ENCODE measurements around the gene CSTF1.
"Not testable (repeated sequence)": the region's sequence is repeated elsewhere in the genome, so short reads cannot be mapped to it uniquely, and the experiment has no call there.

Gene CSTF1

DNA sequence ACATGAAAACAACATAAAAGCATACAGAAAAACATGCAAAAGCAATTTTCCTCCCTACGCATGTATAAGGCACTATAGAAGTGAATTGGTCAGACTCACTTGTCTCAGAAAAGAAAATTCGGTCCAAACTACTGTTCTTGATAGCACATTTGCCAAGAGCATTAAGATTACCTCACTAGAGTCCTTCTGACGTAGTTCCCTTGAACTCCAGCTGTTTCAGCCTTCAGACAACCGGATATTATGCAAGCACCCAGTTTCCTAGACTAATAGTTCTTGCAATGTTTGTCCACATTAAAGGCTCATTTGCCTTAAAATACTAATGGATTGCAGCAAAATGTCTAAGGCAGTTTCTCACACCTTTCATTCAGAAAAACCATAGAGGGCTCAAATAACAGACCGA is 17.1 kb downstream of the CSTF1 start:
- DNase-seq (ENCODE audit: low read depth): no peak

DNA sequence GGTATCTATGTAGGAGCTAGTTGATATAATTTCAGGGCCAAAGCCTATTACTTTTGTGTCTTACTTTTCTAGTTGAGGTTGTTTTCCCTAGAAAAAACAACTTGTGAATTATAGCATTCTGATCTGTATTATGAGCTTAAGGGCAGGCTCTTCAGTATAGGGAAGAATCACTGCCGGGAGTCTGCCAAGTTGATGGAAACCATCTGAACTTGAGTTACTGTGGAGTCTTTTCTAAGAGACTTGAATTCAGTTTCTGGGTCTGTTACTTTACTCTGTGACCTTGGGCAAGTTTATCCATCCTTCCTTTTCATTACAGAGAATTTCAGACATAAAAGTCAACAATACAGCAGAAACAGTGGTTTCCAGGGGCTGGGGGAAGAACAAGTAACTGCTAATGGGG is 17.5 kb downstream of the CSTF1 start:
- no peak for DNase-seq (ENCODE audit: low read depth)

DNA sequence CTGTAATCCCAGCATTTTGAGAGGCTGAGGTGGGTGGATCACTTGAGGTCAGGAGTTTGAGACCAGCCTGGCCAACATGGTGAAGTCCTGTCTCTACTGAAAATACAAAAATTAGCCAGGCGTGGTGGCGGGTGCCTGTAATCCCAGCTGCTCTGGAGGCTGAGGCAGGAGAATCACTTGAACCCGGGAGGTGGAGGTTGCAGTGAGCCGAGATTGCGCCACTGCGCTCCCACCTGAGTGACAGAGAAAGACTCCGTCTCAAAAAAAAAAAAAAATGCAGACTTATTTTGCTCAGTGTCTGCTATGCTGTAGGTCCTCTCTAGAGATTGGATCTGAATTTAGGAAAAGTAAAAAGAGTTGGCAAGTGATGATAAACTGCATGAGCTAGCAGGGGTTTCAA is 18.8 kb downstream of the CSTF1 start:
- not testable (repeated sequence) for DNase-seq (ENCODE audit: low read depth)

DNA sequence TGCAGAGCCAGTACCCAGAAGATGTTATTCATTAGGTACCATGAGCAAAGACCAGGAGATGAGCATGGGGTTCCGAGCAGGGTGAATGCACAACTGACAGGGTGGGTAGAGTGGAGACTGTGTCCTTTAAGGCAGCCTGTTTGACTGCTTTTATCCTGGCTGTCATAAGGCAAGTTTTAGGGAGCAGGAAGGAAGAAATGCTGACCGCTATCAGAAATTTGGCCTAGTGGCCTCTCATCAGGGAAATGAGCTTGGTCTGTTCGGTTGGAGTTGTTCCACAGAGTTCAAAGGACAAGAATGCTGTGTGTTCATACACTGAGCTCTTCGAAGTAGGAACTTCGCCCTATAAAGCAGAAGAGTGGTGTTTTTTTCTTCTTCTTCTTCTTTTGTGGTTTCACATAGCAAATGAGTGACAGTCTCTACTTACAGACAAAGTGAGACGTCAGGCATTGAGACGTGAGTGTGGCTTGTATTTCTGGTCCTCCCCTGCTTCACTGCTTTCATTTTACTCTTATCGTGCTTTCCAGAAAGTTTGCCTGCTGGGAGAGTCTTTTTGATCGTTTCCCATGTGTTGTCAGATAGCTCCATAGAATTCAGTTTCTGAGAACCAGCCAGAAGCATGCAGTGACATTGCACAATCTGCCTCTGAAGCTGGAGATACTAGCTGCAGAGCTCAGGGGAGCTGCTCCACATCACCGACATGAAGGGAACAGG is 19.5 kb downstream of the CSTF1 start, which contains the start of gene CASS4:
Gene CASS4 (plus strand): TSS at position 502 of the 714 bp plus-strand sequence. CDS start 199 bp downstream, at position 701.
- DNase-seq (ENCODE audit: low read depth): no peak

DNA sequence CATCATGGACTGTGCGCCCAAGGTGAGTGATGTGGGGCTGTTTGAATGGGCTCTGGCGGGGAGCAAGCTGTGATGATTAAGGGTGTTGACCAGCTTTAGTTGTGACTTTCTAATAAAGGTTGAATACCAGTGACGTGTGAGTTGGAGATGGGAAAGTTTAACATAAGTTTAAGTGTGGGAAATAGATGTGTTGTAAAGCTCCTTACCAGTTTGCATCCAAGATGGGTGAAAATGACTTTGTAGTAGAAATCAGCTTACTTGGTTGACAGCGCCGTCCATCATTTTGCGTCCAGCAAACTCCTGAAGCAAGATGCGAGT is 20.0 kb downstream of the CSTF1 start:
- no peak for DNase-seq (ENCODE audit: low read depth)

DNA sequence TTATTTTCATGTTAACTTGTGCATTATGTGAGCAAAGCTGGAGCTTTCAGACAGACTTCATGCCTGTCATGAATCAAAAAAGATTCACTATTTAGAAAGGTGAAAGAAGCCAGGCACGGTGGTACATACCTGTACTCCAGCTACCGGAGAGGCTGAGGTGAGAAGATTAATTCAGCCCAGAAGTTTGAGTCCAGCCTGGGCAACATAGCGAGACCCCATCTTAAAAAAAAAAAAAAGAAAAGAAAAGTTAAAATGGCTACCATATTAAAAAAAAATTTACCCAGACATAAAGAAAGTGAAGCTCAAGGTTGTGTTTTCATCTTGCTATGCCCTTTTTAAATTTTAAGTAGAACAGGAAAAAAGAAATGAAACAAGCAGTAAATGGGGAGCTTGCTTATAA is 20.5 kb downstream of the CSTF1 start:
- DNase-seq (ENCODE audit: low read depth): no peak

DNA sequence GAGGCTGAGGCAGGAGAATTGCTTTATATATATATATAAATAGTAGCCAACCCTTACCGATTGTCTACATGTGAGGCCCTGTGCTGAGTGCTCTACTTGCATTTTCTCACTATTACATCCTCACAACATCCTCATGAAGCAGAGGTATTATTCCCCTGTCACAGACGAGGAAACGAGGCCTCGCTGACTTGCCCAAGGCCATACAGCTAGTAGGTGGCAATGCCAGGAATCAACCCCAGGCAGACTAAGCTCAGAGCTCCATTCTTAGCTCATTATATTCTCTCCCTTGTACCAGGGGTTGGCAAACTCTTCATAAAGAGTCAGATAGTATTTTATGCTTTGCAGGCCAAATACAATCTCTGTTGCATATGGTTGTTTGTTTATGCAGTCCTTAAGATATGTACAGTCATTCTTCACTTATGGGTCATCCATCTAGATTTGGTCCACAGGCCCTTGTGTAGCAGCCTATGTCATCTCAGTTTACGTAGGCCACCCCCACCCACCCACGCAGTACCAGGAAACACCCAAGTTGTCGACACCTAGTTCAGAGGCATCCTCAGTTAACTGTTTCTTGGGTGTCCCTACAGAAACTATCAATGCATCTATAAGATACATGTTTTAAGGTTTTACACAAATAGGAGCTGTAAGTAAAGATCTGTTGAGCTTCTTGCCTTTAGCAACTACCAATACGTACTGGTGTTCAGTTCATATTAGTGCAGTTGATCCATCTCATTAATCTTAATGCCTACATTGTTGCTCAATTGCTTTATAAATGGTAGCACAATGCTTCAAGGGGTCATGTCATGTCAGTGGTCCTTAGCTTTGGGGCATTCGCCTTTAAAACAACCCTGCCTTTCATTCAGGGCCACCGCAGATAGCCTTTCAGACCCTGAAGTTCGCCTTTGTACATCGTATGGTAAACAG is 22.7 kb downstream of the CSTF1 start:
- DNase-seq (ENCODE audit: low read depth): peak; percentile 41

DNA sequence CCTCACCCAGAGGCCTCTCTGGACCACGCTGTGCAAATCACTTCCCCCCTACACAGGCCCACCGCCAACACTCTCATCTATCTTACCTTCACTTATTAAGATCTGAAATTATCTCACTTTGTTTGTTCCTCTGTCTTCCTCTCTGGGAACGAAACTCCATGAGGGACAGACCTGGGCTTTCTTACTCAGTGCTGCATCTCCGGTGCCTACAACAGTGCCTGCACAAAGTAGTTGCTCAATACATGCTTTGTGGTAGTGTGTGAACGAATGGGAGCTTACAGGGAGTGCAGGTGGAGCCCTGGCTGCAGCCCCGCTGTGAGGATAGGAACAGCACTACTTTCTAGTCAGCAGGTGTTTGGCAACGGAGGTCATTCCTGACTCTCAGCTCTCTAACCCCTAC is 25.0 kb downstream of the CSTF1 start:
- no peak for DNase-seq (ENCODE audit: low read depth)

DNA sequence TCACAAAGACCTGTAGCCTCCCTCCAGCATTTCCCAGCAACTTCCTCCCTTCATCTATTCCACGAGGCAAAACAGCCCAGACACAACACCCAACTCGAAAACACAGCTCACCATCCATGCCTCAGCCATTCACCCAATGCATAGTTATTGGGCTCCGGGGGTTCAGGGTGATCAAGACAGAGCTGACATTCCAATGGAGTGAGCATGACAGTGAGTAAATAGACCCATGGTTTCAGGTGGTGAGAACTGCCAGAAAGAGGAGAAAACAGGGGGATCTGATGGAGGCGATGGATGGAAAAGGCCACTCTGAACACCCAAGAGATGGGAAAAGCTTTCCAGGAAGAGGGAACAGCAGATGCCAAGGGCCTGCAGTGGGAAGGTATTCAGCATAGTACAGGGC is 25.5 kb downstream of the CSTF1 start:
- no peak for DNase-seq (ENCODE audit: low read depth)

DNA sequence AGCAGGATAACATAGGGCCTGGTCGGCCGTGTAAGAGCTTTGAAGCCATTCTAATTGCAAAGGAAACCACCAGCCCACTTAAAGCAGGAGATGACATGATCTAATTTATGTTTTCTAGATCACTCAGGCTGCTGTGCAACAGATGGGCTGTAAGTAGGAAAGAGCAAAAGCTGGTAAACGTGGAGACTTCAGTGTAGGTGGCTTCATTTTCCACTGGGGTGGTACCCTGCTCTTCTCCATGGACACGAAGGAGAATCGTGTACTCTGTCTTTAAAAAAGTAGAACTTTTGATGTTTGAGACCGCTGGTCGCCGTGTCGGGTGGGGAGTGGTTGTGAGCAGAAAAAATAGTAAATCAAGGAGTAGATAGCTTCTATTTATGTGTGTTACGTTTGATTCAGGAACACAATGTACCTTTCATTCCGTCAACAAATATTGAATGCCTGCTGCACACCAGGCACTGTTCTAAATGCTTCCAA is 26.0 kb downstream of the CSTF1 start:
- no peak for DNase-seq (ENCODE audit: low read depth)

DNA sequence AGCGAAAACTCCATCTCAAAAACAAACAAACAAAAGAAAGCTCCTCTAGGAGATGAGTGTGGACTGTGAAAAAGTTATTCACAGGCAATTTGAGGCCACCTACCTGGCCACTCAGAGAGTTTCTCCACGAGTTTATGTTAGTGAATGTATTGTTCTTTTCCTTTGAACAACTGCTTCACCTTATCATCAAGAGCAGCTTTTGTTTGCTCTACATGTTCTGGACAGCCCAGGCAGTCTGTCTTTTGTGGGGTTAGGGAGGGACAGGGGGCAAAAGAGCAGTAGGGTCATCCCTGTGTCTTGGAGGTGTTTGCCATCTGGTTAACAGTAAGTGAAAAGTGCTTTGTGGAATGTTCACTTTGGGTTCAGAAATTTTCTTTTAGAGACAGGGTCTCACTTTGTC is 27.6 kb downstream of the CSTF1 start:
- DNase-seq (ENCODE audit: low read depth): no peak

DNA sequence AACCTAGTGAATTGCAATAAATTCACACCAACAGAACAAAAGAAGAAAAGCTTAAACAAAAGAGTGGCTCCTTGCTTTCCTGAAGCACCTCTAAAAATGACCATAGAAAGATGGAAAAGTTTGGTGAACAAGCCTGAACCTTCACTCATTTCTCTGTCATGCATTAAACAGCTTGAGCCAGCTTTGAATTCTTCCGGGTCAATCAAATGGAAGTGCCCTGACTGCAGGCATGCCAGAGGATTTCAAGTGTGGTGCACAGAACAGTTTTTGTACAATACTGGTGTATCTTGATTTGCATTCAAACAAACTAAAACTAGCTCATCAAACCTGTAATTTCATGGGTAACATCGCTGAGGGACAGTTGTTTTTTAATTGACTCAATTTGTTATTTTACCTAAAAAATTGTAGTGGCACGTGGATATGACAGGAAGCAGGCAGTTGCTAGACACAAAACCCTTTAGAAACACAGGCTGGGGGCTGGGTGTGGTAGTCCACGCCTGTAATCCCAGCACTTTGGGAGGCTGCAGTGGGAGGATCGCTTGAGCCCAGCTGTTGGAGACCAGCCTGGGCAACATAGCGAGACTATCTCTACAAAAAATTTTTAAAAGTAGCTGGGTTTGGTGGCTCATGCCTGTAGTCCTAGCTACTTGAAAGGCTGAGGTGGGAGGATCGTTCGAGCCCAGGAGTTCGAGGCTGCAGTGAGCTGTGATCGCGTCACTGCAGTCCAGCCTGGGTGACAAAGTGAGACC is 28.7 kb downstream of the CSTF1 start:
- no peak for DNase-seq (ENCODE audit: low read depth)

DNA sequence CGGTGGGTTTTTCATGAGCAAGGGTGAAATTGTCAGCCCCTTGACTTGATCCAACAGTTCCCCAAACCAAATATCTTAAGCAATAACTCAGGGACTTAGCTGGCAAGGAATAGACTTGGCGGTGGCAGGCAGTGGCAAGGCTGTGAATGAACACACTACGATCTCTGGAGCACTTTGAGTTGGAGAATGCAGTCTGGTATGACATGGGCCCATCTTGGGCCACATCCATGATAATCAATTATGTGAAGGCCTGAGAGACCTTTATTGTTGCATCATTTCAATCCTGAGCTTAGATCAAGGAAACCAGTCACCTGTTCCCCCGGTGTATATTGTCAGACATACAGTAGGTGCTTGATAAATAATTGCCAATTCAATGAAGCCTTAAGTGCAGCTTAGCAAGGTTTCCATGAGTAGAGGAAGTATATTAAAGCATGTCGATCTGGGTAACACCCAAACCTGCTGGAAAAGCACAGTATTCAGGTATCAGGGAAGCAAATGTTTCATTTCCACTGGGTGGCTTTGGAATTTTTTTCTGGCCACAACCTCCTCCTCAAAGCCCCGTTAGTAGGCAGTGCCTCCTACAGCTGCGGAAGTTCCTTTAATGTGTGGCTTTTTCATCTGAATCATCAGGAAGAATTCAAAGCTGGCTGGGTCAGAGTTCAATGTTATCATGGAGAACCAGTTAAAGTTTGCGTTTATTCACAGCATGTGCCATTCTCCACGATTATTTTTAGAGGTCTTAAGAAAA is 29.8 kb downstream of the CSTF1 start:
- DNase-seq (ENCODE audit: low read depth): no peak

DNA sequence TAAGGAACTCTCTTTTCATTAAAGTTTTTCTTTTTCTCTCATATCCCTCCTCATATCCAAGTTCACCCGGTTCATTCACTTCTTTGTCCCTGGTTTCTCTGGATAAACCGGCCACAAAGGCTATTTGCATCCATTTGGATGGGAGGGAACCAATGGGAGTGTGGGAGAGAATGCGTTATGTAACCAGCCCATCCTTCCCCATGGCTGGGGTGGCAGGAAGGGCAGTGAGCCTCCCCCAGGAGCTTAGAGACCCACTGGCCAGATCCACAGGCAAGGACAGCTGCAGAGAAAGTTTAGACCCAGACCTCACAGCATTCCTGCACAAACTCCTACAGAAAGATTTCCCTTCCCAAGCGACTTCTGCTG is 30.4 kb downstream of the CSTF1 start:
- DNase-seq (ENCODE audit: low read depth): no peak

DNA sequence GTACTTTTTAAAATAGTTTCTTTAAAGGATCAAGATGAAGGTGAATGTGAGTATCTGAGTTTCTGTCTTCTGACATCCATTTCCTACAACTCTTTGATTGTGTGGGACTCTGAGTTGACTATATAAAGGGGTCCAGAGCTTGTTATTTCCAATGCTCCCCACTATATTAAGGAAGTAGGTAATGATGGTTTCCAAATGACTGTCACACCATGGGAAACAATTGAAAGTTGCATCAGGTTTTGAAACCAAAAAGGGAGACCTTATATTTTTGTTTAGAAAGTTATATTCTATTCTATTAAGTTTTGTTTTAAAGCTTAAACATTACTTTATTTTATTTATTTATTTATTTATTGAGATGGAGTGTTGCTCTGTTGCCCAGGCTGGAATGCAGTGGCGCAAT is 30.8 kb downstream of the CSTF1 start:
- DNase-seq (ENCODE audit: low read depth): no peak

DNA sequence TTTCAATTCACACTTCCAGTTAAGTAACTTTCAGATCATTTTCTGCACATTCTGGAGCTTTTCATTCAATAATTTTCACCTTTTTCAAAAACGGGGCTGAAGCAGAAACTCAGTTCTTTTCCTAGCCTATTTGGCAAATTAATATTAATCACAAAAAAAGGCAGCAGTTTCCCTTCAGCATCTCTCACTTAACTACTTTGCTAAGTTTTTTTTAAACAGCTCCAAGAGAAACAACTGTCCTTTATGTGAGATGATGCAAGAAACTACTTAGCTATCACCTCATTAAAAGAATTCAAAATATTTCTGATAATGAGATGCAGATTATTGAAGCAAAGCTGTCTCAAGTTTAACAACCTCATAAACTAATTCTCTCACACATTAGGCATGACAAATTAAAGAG is 31.4 kb downstream of the CSTF1 start:
- DNase-seq (ENCODE audit: low read depth): no peak

DNA sequence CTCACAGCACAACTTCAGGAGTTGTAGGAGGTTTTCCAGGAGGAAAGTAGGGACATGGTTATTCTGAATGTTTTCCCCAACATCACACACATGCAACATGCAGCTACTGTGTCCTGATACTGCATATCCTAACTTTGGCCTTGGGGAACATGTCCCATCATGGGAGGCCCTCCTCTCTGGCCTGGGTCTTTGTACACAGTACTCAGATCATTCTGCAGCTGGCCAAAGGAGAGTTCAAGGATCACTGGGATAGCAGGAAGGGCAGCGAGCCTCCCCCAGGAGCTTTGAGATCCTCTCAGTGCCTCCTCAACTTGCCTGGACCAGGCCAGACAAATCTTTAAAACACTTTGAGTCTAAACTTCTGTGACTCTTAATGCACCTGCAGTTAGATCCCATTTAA is 32.5 kb downstream of the CSTF1 start:
- no peak for DNase-seq (ENCODE audit: low read depth)

DNA sequence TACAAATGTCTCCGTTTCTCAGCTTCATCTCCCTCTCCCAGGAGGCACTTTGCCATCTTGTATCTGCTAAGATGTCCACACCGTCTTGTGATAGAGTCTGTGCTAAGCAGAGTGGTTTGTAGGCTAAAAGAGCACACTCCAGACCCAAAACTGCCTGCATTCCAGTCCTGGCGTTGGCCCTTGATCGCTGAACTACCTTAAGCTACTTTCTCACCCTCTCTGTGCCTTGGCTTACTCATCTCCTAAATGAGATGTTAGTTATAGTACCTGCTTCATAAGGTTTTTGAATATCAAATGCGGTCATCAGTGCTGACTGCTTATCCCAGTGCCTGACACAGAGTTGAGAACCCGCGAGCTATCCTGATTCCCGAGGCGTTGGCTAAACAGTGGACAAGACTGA is 33.6 kb downstream of the CSTF1 start:
- DNase-seq (ENCODE audit: low read depth): no peak

DNA sequence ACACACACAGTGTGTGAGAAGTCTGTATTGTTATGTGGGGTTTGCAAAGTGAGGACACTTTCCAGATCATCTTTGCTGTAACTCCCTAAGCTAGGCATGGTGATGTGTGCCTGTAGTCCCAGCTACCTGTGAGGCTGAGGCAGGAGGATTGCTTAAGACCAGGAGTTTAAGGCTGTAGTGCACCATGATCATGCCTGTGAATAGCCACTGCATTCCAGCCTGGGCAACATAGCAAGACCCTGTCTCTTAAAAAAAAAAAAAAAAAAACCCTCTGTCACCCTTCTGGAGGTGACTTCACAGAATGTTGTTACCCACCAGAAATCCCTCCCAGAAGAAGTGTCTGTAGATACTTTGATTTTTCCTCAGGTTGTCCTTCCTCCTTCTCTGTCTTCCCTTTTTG is 34.5 kb downstream of the CSTF1 start:
- no peak for DNase-seq (ENCODE audit: low read depth)

DNA sequence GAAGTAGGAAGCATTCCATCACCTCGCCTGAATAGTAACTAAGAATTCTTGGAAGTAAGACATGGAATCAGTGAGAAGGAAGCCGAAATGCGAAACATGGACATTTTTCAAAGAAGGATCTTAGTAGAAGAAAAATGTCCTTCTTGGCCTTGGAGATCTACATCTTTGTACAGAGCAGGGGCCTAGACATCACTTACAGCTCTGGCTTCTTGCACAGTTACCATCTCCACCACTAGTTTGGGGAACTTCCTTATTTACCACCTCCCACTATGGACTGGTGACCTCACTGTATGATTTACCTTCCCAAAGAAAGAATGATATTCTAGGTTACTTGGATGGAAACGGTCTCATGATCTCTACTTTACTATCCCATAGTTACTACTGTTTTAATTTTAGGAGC is 35.4 kb downstream of the CSTF1 start:
- no peak for DNase-seq (ENCODE audit: low read depth)

DNA sequence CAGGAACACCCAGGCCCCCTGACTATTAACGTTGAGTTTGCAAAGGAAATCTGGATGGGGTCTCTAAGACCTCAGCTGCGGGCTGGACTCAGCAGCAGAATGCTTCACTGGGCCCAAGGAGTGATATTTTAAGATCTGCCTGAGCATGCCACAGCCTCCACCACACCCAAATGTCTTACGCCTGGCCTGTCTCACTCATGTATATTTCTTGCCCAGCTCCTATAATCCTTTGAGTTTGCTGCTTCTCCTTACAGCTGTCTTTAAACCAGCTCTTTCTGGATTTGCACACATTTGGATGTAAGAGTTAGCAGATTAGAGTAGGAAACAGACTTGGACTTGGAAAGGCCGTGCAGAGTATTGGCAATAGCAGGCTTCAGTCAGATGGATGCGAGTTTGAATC is 36.0 kb downstream of the CSTF1 start:
- DNase-seq (ENCODE audit: low read depth): no peak

DNA sequence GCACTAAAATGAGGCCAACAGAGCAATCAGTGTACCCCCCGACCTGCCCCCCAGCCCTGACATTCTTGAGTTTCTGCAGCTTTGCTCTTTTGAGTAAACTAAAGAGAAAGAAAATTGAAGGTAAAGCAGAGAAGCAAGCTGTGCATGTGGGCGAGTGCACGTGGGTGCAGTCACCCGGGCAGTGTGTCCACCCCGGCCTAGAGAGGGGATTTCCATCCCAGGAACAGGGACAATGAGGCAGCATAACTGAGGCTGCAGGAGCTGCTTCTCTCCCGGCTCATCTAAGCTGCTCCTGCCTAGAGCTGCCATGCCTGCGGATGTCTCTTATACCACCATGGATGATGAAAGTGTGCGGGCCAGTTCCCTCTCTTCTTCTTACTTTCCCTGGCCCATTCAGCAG is 36.4 kb downstream of the CSTF1 start:
- DNase-seq (ENCODE audit: low read depth): no peak

Data from stimulated activated CD8-positive, alpha-beta memory T cell treated with anti-CD3 and anti-CD28 coated beads, Interleukin-12 subunit alpha, Interleukin-12 subunit beta, amount 100 ng/mL, for 1 hour (primary cell).